ENCODE measurements around the gene CCSER1.
"Not testable (repeated sequence)": the region's sequence is repeated elsewhere in the genome, so short reads cannot be mapped to it uniquely, and the experiment has no call there.

CCSER1 gene

GRCh38 chr4:90641861-90642599, 514.8 kb downstream of the CCSER1 start:
- no peaks in the 10 kb centered on the region for H3K36me3 Mint-ChIP-seq
- H3K27ac Mint-ChIP-seq = no peak overlapping the region
- no peaks in the 10 kb centered on the region for H3K4me1 Mint-ChIP-seq
- no peaks in the 10 kb centered on the region for H3K9me3 Mint-ChIP-seq
- H3K27me3 Mint-ChIP-seq = no peaks in the 10 kb centered on the region
- H3K4me3 Mint-ChIP-seq = no peak overlapping the region

- Mint-ChIP-seq H3K27me3 (no peaks in the 10 kb centered on the region), H3K4me3 (no peak overlapping the region), H3K9me3 (peaks cover 4% of the 10 kb centered on the region), H3K4me1 (no peaks in the 10 kb centered on the region), H3K27ac (no peak overlapping the region), H3K36me3 (no peaks in the 10 kb centered on the region)
Measured at GRCh38 chr4:90643156-90643555, 516.0 kb downstream of the CCSER1 start.

DNA sequence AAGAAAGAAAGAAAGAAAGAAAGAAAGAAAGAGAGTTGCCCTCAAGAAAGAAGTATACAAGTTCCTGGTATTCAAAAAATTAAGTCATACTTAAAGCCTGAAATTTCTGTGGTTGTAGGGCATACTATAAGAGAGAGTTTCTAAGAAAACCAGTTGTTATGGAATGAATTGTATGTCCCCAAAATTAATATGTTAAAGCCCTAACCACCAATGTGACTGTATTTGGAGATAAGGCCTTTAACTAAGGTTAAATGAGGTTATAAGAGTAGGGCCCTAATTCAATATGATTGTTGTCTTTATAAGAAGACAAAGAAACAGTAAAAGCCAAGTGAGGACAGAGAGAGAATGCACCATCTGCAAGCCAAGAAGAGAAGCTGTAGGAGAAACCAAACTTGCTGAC, 521.1 kb downstream of the CCSER1 start:
- H3K9me3 Mint-ChIP-seq = peaks cover 14% of the 10 kb centered on the region
- H3K27ac Mint-ChIP-seq = no peak overlapping the region
- no peaks in the 10 kb centered on the region for H3K36me3 Mint-ChIP-seq
- no peak overlapping the region for H3K4me3 Mint-ChIP-seq
- no peaks in the 10 kb centered on the region for H3K4me1 Mint-ChIP-seq
- no peaks in the 10 kb centered on the region for H3K27me3 Mint-ChIP-seq

DNA sequence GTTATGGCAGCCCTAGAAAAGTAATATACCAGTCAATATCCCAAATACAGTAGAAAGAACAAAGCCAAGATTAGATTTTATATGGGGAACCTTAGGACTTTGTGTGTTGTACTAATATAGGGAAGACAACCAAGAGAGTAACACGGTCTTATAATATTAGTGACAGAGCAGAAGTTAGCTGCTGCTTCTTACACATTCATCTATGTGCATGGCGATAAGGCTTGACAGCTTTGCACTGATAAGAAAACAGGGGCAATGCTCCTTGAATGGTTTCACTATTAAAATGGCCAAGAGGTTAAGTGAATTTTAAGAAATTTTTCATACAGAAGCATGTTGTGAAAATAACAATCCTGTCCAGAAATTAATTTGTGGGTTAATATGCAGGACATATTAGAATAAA, 521.6 kb downstream of the CCSER1 start:
- Mint-ChIP-seq H3K27ac (no peak overlapping the region), H3K4me1 (no peaks in the 10 kb centered on the region), H3K27me3 (no peaks in the 10 kb centered on the region), H3K9me3 (peaks cover 14% of the 10 kb centered on the region), H3K36me3 (no peaks in the 10 kb centered on the region), H3K4me3 (no peak overlapping the region)

- Mint-ChIP-seq H3K27me3 (no peaks in the 10 kb centered on the region), H3K27ac (no peak overlapping the region), H3K36me3 (no peaks in the 10 kb centered on the region), H3K9me3 (no peaks in the 10 kb centered on the region), H3K4me1 (no peaks in the 10 kb centered on the region), H3K4me3 (no peak overlapping the region)
Measured at GRCh38 chr4:90660672-90661071, 533.5 kb downstream of the CCSER1 start.

DNA sequence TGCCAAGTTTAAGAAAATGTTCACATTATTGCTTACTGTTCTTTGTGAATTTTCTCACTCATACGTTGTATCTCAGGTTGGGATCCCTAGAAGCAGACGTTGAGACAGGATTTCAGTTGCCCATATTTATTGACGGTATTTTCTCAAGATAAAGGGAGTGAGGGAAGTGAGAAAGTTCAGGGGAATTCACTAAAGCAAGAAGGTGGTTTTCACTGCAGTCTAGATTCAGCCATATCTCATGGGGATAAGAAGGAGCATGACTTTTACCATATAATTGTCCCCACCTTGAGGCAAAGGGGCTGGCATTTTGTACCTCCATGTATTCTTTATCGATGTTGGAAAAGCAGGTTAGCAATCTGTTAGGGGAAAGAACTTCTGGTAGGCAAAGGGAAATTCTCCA, 543.0 kb downstream of the CCSER1 start:
- Mint-ChIP-seq H3K36me3 (no peaks in the 10 kb centered on the region), H3K9me3 (no peaks in the 10 kb centered on the region), H3K27ac (no peak overlapping the region), H3K4me3 (no peak overlapping the region), H3K27me3 (no peaks in the 10 kb centered on the region), H3K4me1 (no peaks in the 10 kb centered on the region)

- H3K4me1 Mint-ChIP-seq = no peaks in the 10 kb centered on the region
- no peak overlapping the region for H3K27ac Mint-ChIP-seq
- no peaks in the 10 kb centered on the region for H3K27me3 Mint-ChIP-seq
- H3K9me3 Mint-ChIP-seq = no peaks in the 10 kb centered on the region
- no peak overlapping the region for H3K4me3 Mint-ChIP-seq
- H3K36me3 Mint-ChIP-seq = no peaks in the 10 kb centered on the region
Measured at GRCh38 chr4:90689739-90690138, 562.5 kb downstream of the CCSER1 start.

DNA sequence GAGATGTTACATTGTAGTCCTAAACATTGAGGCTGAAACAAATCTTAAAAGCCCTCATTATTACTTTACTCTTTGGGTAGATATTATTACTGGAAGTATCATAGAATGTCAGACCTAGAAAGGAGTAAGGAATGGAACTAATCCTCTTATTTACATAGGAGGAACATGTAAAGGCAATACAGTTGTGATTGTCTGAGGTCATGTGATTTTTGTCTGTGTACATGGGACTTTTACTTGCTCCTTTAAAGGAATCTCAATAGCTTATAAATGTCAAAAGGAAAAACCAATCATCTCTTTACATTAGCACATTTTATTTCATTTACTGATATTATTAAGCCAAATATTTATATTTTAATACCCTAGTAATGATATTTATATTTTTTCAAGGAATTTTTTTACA, 568.2 kb downstream of the CCSER1 start:
- no peaks in the 10 kb centered on the region for H3K27me3 Mint-ChIP-seq
- H3K9me3 Mint-ChIP-seq = peaks cover 6% of the 10 kb centered on the region
- H3K4me1 Mint-ChIP-seq = no peaks in the 10 kb centered on the region
- H3K4me3 Mint-ChIP-seq = no peak overlapping the region
- H3K36me3 Mint-ChIP-seq = no peaks in the 10 kb centered on the region
- H3K27ac Mint-ChIP-seq = no peak overlapping the region

DNA sequence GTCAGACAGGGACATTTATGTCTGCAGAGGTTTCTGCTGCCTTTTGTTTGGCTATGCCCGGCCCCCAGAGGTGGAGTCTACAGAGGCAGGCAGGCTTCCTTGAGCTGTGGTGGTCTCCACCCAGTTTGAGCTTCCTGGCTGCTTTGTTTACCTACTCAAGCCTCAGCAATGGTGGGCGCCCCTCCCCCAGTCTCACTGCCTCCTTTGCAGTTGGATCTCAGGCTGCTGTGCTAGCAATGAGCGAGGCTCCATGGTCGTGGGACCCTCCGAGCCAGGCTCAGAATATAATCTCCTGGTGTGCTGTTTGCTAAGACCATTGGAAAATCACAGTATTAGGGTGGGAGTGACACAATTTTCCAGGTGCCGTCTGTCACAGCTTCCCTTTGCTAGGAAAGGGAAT, 578.3 kb downstream of the CCSER1 start:
- not testable (repeated sequence) for H3K27me3 Mint-ChIP-seq

GRCh38 chr4:90715242-90715641, 588.0 kb downstream of the CCSER1 start:
- H3K4me1 Mint-ChIP-seq = no peaks in the 10 kb centered on the region
- H3K27me3 Mint-ChIP-seq = no peaks in the 10 kb centered on the region
- no peaks in the 10 kb centered on the region for H3K36me3 Mint-ChIP-seq
- H3K4me3 Mint-ChIP-seq = no peak overlapping the region
- H3K9me3 Mint-ChIP-seq = no peaks in the 10 kb centered on the region
- no peak overlapping the region for H3K27ac Mint-ChIP-seq

More for the DNA sequence above, 578.3 kb downstream of the CCSER1 start:
- not testable (repeated sequence) for H3K4me1 Mint-ChIP-seq, H3K27ac Mint-ChIP-seq, H3K4me3 Mint-ChIP-seq, H3K9me3 Mint-ChIP-seq, H3K36me3 Mint-ChIP-seq

GRCh38 chr4:90718931-90719330, 591.7 kb downstream of the CCSER1 start:
- Mint-ChIP-seq H3K9me3 (no peaks in the 10 kb centered on the region), H3K36me3 (no peaks in the 10 kb centered on the region), H3K4me3 (no peak overlapping the region), H3K27me3 (no peaks in the 10 kb centered on the region), H3K27ac (no peak overlapping the region), H3K4me1 (no peaks in the 10 kb centered on the region)

DNA sequence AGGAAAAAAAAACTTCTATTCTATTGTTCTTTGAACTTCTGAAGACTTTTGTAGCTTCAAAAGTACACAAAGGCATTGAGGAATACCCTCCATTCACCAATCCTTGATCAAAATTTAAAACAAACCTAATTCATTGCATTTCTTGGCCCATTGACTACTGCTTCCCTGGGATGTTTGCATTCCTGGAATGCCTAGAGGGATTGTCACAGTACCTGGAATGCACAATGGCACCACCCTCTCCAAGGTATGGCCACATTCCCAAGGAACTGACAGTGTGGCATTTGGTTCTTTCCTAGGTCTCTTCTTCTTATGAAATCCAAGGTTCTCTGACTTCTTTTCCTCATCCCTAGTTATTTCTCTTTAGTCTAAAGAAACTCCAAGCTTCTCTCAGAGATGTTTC, 600.7 kb downstream of the CCSER1 start:
- H3K4me1 Mint-ChIP-seq = no peaks in the 10 kb centered on the region

GRCh38 chr4:90730752-90731151, 603.6 kb downstream of the CCSER1 start:
- H3K9me3 Mint-ChIP-seq = peaks cover 4% of the 10 kb centered on the region
- no peaks in the 10 kb centered on the region for H3K4me1 Mint-ChIP-seq
- H3K27ac Mint-ChIP-seq = no peak overlapping the region
- no peaks in the 10 kb centered on the region for H3K36me3 Mint-ChIP-seq
- no peaks in the 10 kb centered on the region for H3K27me3 Mint-ChIP-seq
- H3K4me3 Mint-ChIP-seq = no peak overlapping the region

More for the DNA sequence above, 600.7 kb downstream of the CCSER1 start:
- peaks cover 4% of the 10 kb centered on the region for H3K9me3 Mint-ChIP-seq
- no peaks in the 10 kb centered on the region for H3K36me3 Mint-ChIP-seq
- H3K4me3 Mint-ChIP-seq = no peak overlapping the region
- H3K27me3 Mint-ChIP-seq = no peaks in the 10 kb centered on the region
- H3K27ac Mint-ChIP-seq = no peak overlapping the region

DNA sequence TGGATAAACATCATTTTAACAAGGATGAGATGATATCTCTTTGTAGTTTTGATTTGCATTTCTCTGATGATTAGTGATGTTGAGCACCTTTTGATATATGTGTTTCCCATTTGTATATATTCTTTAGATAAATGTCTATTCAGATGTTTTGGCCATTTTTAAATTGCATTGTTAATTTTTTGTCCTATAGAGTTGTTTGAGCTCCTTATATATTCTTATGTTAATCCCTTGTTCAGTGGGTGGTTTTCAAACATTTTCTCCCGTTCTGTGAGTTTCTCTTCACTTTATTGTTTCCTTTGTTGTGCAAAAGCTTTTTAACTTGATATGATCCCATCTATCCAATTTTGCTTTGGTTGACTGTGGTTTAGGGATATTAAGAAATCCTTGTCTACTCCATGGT, 606.0 kb downstream of the CCSER1 start:
- Mint-ChIP-seq H3K27me3 (no peaks in the 10 kb centered on the region), H3K9me3 (no peaks in the 10 kb centered on the region), H3K4me3 (no peak overlapping the region), H3K36me3 (no peaks in the 10 kb centered on the region), H3K27ac (no peak overlapping the region), H3K4me1 (no peaks in the 10 kb centered on the region)

DNA sequence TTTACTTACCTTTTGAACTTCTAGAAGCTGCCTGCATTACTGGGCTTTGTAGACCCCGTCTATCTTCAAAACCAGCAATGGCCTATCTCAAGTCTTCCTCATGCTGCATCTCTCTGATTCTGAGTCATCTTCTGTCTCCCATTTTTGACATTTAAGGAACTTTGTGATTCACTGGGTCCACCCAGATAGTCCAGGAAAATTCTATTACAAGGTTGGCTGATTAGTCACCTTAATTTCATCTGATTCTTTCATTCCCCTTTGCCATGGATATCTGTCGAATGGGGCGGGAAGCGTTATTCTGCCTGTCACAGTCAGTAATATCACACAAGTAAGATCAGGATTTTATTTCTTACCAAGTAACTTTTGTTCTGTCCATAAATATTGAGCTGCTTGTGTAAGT, 618.0 kb downstream of the CCSER1 start:
- H3K4me1 Mint-ChIP-seq = no peaks in the 10 kb centered on the region
- peaks cover 5% of the 10 kb centered on the region for H3K9me3 Mint-ChIP-seq
- no peaks in the 10 kb centered on the region for H3K36me3 Mint-ChIP-seq
- H3K4me3 Mint-ChIP-seq = no peak overlapping the region
- no peaks in the 10 kb centered on the region for H3K27me3 Mint-ChIP-seq
- no peak overlapping the region for H3K27ac Mint-ChIP-seq

DNA sequence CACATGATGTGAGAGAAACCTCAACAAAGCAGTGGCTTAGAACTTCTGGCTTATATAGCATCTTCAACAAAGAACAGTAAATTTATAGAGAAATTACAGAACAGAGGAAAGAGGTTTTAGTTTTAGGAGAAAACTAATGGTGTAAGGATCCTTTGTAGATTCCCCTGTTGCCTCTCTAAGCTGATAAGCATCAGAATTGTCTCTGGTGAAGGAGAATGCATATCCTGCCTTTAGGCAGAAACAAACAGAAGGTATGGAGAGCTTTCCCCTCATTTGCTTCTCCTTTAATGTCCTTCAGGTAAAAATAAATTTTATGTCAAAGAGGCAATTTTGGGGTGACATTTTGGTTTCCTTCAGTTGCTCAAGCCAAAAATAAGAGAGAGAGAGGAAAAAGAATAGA, 625.9 kb downstream of the CCSER1 start:
- H3K27me3 Mint-ChIP-seq = no peaks in the 10 kb centered on the region
- H3K4me1 Mint-ChIP-seq = no peaks in the 10 kb centered on the region
- no peaks in the 10 kb centered on the region for H3K36me3 Mint-ChIP-seq
- H3K27ac Mint-ChIP-seq = no peak overlapping the region
- H3K9me3 Mint-ChIP-seq = no peaks in the 10 kb centered on the region
- H3K4me3 Mint-ChIP-seq = no peak overlapping the region

DNA sequence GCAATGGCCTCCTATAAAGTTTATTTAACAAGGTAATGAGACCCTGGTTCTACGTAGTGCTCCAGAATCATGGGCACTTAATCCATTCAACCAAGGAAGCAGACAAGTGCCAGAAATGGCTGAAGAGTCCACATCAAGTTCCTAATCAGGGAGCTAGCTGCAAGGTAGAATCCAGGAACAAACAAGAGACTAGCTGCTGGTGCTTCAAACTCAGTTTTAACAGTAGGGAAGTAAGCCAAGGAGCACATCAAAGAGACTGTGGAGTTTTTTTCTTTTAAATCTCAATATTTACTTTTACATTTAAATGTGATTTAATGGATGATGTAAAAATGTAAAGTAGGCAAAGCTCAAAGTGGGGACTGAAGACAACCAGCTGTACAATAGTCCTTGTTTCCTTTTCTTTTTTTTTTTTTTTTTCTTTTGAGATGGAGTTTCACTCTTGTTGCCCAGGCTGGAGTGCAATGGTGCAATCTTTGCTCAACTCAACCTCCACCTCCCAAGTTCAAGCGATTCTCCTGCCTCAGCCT, 630.4 kb downstream of the CCSER1 start:
- Mint-ChIP-seq H3K4me1 (no peaks in the 10 kb centered on the region), H3K4me3 (no peak overlapping the region), H3K27me3 (no peaks in the 10 kb centered on the region), H3K9me3 (no peaks in the 10 kb centered on the region), H3K36me3 (no peaks in the 10 kb centered on the region), H3K27ac (no peak overlapping the region)

Measured in activated naive CD4-positive, alpha-beta T cell treated with anti-CD3 and anti-CD28 coated beads, Interleukin-2, amount 50 U/mL, for 24 hours (primary cell).